ENCODE data around the gene FGL2.
"Not testable (repeated sequence)": the region's sequence is repeated elsewhere in the genome, so short reads cannot be mapped to it uniquely, and the experiment has no call there.

- not testable (repeated sequence) for TF ChIP-seq CTCF (IDR thresholded peaks at IDR 0.05; ENCODE audit: low read depth, low read length, poor library complexity, severe bottlenecking); EZH2phosphoT487 (IDR thresholded peaks at IDR 0.05; ENCODE audit: borderline replicate concordance, low read length)
Measured at GRCh38 chr7:77174418-77174817, 25.2 kb downstream of the FGL2 start.
